Measurements from ENCODE around the gene SERPINA6.

SERPINA6 gene

DNA sequence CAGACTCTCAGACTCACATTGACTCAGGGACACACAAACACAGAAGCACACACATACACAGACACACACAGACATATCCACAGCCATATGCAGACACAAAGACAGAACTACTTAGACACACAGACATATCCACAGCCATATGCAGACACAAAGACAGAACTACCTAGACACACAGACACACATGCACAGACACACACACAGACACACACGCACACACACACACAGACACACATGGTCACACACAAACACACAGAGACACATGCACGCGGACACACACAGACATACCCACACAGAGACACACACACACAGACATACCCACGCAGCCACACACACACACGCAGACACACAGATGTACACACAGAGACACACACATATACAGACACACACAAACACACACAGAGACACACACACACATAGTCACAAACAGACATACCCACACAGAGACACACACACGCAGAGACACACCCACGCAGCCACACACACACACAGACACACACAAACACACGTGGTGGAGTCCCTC is 39.5 kb upstream of the SERPINA6 start:
- Histone ChIP-seq H3K27ac (ENCODE audit: low read length) (no peak overlapping the region), H2AFZ (ENCODE audit: low read depth, low read length) (no peak overlapping the region), H3K9me3 (ENCODE audit: insufficient read depth, low read length) (no peaks in the 10 kb centered on the region), H3K36me3 (replicated peaks; ENCODE audit: low read depth, low read length) (no peaks in the 10 kb centered on the region), H4K20me1 (ENCODE audit: insufficient read depth, low read length) (no peaks in the 10 kb centered on the region), H3K27me3 (ENCODE audit: low read depth, low read length) (no peaks in the 10 kb centered on the region), H3K4me2 (ENCODE audit: low read length) (no peak overlapping the region), H3K4me1 (ENCODE audit: low read length) (peaks cover 18% of the 10 kb centered on the region), H3K4me3 (ENCODE audit: low read length) (no peak overlapping the region), H3K79me2 (ENCODE audit: low read length) (no peaks in the 10 kb centered on the region), H3K9ac (ENCODE audit: low read length) (no peak overlapping the region)
- no peak for TF ChIP-seq EZH2phosphoT487 (IDR thresholded peaks at IDR 0.05; ENCODE audit: low read depth)
- TF ChIP-seq, protein P1, sequence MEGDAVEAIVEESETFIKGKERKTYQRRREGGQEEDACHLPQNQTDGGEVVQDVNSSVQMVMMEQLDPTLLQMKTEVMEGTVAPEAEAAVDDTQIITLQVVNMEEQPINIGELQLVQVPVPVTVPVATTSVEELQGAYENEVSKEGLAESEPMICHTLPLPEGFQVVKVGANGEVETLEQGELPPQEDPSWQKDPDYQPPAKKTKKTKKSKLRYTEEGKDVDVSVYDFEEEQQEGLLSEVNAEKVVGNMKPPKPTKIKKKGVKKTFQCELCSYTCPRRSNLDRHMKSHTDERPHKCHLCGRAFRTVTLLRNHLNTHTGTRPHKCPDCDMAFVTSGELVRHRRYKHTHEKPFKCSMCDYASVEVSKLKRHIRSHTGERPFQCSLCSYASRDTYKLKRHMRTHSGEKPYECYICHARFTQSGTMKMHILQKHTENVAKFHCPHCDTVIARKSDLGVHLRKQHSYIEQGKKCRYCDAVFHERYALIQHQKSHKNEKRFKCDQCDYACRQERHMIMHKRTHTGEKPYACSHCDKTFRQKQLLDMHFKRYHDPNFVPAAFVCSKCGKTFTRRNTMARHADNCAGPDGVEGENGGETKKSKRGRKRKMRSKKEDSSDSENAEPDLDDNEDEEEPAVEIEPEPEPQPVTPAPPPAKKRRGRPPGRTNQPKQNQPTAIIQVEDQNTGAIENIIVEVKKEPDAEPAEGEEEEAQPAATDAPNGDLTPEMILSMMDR (IDR thresholded peaks at IDR 0.05; ENCODE audit: low read depth, low read length): no peak

DNA sequence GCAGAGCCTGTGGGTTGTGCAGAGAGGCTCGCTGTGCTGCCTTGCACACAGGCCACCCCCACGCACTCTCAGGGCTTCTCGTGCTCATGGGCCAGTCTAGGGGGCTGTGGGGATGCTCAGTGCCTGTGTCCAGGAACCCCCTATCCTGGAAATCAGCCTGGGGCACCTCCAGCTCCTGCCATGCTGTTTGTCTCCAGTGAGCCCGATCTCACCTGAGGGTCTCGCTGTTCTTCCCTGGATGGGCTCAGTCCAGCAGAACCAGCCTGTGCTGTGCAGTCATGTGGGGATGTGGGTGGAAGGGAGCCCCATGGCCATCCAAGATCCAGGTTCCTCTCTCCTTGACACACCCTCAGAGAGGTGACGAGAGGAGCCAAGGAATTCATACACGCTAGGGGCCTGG is 38.5 kb upstream of the SERPINA6 start:
- no peaks in the 10 kb centered on the region for H3K9me3 ChIP-seq (ENCODE audit: insufficient read depth, low read length)
- H3K36me3 ChIP-seq (replicated peaks; ENCODE audit: low read depth, low read length): no peaks in the 10 kb centered on the region
- H3K27me3 ChIP-seq (ENCODE audit: low read depth, low read length): no peaks in the 10 kb centered on the region
- no peaks in the 10 kb centered on the region for H4K20me1 ChIP-seq (ENCODE audit: insufficient read depth, low read length)
- H2AFZ ChIP-seq (ENCODE audit: low read depth, low read length): no peak overlapping the region
- no peak overlapping the region for H3K4me3 ChIP-seq (ENCODE audit: low read length)
- TF ChIP-seq, protein P1 (IDR thresholded peaks at IDR 0.05; ENCODE audit: low read depth, low read length): no peak
- TF ChIP-seq EZH2phosphoT487 (IDR thresholded peaks at IDR 0.05; ENCODE audit: low read depth): no peak
- H3K27ac ChIP-seq (ENCODE audit: low read length): no peak overlapping the region
- H3K4me1 ChIP-seq (ENCODE audit: low read length): peaks cover 14% of the 10 kb centered on the region
- no peaks in the 10 kb centered on the region for H3K79me2 ChIP-seq (ENCODE audit: low read length)
- no peak overlapping the region for H3K9ac ChIP-seq (ENCODE audit: low read length)
- no peak overlapping the region for H3K4me2 ChIP-seq (ENCODE audit: low read length)

DNA sequence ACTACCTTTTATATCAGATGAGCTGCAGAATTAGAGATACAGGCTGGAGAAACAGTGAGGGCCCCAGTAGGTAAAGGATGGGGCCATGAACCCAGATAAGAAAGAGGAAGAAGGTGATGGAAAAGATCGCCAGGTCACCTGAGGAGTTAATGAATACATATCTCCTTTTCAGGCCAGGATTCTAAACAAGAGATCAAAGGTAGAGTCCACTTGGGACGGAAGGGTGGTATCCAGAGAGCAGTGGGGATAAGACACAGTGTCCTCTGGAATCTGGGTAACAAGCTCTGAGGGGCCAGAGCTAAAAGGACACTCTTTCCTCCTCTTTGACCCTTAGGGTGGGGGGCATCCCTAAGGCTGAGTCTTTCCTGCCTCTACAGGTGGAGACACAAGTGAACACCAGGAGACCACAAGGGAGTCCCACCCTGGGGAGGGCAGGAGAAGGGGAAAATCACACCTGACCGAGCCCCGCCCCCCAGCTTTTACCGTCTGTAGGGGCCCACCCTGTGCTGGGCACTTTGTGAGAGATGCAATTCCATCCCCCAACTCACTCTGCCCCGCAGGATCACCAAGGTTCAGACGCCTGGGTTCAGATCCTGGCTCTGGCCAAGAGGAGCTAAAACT is 37.9 kb upstream of the SERPINA6 start:
- no peak overlapping the region for H2AFZ ChIP-seq (ENCODE audit: low read depth, low read length)
- H3K79me2 ChIP-seq (ENCODE audit: low read length): no peaks in the 10 kb centered on the region
- H4K20me1 ChIP-seq (ENCODE audit: insufficient read depth, low read length): no peaks in the 10 kb centered on the region
- H3K4me2 ChIP-seq (ENCODE audit: low read length): no peak overlapping the region
- H3K9me3 ChIP-seq (ENCODE audit: insufficient read depth, low read length): no peaks in the 10 kb centered on the region
- no peak overlapping the region for H3K9ac ChIP-seq (ENCODE audit: low read length)
- TF ChIP-seq, protein P1 (IDR thresholded peaks at IDR 0.05; ENCODE audit: low read depth, low read length): no peak
- no peak for TF ChIP-seq EZH2phosphoT487 (IDR thresholded peaks at IDR 0.05; ENCODE audit: low read depth)
- no peak overlapping the region for H3K4me3 ChIP-seq (ENCODE audit: low read length)
- no peaks in the 10 kb centered on the region for H3K27me3 ChIP-seq (ENCODE audit: low read depth, low read length)
- H3K4me1 ChIP-seq (ENCODE audit: low read length): peaks cover 14% of the 10 kb centered on the region
- H3K27ac ChIP-seq (ENCODE audit: low read length): no peak overlapping the region
- no peaks in the 10 kb centered on the region for H3K36me3 ChIP-seq (replicated peaks; ENCODE audit: low read depth, low read length)

DNA sequence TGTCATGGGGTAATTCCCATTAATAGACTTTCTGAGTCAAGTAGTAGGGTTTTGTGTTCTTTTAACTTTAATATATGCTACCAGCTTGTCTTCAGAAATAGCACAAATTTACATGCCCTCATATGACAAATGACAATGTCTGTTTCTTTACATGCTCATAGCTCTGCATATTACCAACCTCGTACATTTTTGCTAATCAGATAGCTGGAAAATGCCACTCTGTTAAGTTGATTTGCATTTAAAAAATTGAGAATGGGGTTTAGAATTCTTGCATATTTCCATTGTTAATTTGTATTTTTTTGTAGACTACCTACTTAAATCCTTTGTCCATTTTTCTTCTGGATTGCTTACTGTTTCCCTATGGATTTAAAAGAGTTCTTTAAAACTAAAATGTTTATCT is 34.0 kb upstream of the SERPINA6 start:
- Histone ChIP-seq H3K9me3 (ENCODE audit: insufficient read depth, low read length) (peaks cover 24% of the 10 kb centered on the region), H3K27me3 (ENCODE audit: low read depth, low read length) (no peaks in the 10 kb centered on the region), H3K9ac (ENCODE audit: low read length) (no peak overlapping the region), H3K4me1 (ENCODE audit: low read length) (peaks cover 28% of the 10 kb centered on the region), H3K4me2 (ENCODE audit: low read length) (no peak overlapping the region), H3K36me3 (replicated peaks; ENCODE audit: low read depth, low read length) (peaks cover 9% of the 10 kb centered on the region), H3K27ac (ENCODE audit: low read length) (no peak overlapping the region), H3K4me3 (ENCODE audit: low read length) (no peak overlapping the region), H3K79me2 (ENCODE audit: low read length) (no peaks in the 10 kb centered on the region), H4K20me1 (ENCODE audit: insufficient read depth, low read length) (no peaks in the 10 kb centered on the region), H2AFZ (ENCODE audit: low read depth, low read length) (no peak overlapping the region)
- TF ChIP-seq, protein P1 (IDR thresholded peaks at IDR 0.05; ENCODE audit: low read depth, low read length): no peak
- TF ChIP-seq EZH2phosphoT487 (IDR thresholded peaks at IDR 0.05; ENCODE audit: low read depth): no peak

All from OCI-LY3 (cell line).